T-helper 1 cell treated with Interleukin-12 subunit alpha and Interleukin-12 subunit beta and Interleukin-4 antibody, amounts not matched to agents 30 μg/mL and 1 μg/mL, for 36 hours (primary cell): ENCODE measurements around the gene TMEM80.

ENCODE experiments used
- H3K27ac Mint-ChIP-seq: one replicate; pipeline ENCODE4 v1.8.0; 2021; ENCODE audit warnings: mild to moderate bottlenecking, mixed read lengths
- H3K27me3 Mint-ChIP-seq: one replicate; pipeline ENCODE4 v1.8.0; 2021; ENCODE audit warnings: low read depth, mixed read lengths
- H3K36me3 Mint-ChIP-seq: one replicate; pipeline ENCODE4 v1.8.0; 2021; ENCODE audit warnings: low read depth, mixed read lengths
- H3K4me1 Mint-ChIP-seq: one replicate; pipeline ENCODE4 v1.8.0; 2021; ENCODE audit warnings: low read depth, mixed read lengths
- H3K4me3 Mint-ChIP-seq: one replicate; pipeline ENCODE4 v1.8.0; 2021; ENCODE audit warnings: mild to moderate bottlenecking, moderate library complexity, mixed read lengths
- H3K9me3 Mint-ChIP-seq: one replicate; pipeline ENCODE4 v1.8.0; 2021; ENCODE audit warnings: mixed read lengths

TMEM80 gene

DNA sequence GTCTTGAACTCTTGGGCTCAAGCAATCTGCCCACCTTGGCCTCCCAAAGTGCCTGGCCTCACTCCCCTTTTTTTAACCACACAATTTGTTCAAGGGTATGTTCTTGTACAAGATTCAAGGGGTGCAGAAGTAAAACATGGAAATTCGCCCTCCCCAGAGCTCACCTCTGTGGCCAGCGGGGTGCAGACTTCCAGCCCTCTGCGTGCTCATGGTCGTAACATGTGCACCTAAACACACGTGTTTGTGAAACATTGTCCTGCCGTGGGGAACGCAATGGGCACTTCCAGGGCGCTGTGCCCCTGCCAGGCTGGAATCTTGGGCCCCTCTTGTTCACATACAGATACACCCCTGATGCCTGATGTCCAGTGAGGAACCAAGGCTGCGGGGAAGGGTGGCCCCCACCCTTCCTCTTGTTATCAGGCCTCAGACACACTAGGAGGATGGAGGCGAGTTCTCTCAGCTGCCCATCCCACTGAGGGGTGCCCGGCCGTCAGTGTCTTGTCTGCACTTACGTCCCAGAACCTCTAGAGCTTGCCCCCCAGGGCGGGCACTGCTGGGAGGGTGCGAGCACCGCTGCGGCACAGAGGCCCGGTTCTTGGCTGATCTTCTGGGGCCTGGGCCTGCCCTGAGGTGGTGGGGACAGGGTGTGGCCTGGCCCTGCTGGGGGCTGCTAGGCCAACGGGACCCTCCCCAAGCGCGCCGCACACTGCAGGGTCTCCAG is 6.3 kb downstream of the TMEM80 start:
- no peak overlapping the region for H3K27ac Mint-ChIP-seq
- H3K9me3 Mint-ChIP-seq = no peaks in the 10 kb centered on the region
- peaks cover 7% of the 10 kb centered on the region for H3K4me1 Mint-ChIP-seq
- peaks cover 3% of the 10 kb centered on the region for H3K27me3 Mint-ChIP-seq
- H3K4me3 Mint-ChIP-seq = no peak overlapping the region
- H3K36me3 Mint-ChIP-seq = peaks cover 7% of the 10 kb centered on the region

DNA sequence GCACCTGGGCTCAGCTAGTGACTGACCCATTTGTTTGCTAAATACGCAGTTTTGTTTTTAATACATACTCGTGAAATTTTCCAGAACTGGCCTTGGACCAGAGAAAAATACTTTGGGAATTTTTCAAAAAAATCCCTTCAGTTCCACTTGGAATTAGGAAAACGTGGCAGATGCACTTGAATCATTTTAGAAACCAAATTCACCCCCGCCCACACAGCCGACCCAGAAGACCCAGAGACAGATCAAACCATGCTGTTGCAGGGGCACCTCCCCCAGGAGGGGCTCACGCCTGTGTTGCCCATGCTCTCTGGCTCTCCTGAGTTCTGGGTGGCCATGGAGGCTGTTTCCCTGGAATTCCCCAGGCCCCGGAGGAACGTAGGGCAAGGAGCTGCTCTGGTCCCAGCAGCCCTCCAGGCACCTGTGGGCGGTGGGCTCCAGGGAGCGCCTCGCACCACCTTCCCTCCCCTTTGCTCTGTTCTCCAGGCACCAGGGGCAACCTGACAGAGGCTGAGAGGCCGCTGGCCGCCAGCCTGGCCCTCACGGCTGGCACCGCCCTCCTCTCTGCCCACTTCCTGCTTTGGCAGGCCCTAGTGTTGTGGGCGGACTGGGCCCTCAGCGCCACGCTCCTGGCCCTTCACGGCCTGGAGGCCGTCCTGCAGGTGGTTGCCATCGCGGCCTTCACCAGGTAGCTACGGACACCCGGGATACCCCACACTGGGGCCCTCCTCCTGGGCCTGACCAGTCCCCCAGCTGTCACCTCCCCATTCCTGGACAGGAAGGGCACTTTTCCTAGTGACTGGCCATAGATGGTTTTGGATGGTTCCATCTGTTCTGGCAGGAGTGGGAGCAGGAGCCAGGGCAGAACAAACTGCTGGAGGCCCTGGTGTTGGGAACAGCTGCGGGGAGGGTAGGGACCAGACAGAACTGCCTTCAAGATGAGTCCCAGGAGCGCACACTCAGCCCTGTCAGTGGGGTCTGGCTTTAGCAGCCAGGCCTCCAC is 7.1 kb downstream of the TMEM80 start:
- Mint-ChIP-seq H3K36me3 (peaks cover 7% of the 10 kb centered on the region), H3K9me3 (no peaks in the 10 kb centered on the region), H3K4me1 (peaks cover 5% of the 10 kb centered on the region), H3K4me3 (no peak overlapping the region), H3K27ac (no peak overlapping the region), H3K27me3 (peaks cover 11% of the 10 kb centered on the region)

DNA sequence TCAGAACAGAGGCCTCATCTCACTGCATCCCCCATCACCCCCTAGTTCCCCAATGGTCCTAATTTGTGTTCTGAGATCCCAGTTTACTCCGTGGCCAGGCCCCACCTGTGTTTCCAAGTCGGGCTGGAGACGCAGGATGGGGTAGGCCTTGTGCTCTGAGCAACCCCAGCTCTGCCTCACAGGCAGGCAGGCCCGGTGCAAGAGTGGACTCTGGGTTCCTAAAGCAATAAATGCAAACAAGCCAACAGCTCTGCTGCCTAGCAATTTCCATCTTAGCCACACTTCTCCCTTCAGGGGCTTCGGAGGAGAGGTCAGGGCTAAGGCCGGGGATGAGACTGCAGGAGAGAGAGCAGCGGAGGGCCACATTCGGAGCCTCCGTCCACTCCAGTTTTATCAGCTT is 7.9 kb downstream of the TMEM80 start:
- Mint-ChIP-seq H3K4me3 (no peak overlapping the region), H3K9me3 (no peaks in the 10 kb centered on the region), H3K4me1 (no peaks in the 10 kb centered on the region), H3K36me3 (peaks cover 5% of the 10 kb centered on the region), H3K27me3 (peaks cover 13% of the 10 kb centered on the region), H3K27ac (no peak overlapping the region)

DNA sequence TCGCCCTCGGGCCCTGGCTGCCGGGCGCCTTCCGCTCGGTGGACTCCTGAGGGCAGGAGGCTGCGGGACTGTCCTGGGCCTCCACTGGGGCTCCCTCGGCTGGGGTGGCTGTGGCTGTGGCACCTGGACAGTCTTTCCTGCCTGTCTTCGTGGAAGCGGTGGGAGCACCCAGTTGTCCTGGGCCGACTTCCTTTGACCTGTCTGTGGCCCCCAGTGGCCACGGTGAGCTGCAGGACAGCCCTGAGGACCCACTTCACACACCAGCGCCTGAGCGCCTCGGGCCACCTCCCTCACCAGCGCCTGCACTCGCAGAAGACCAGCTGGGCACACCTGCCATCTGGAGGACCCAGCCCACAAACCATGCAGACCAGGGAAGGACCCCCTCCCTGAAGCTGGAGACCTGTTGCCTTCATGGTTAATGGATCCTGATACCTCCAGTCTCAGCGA is 8.6 kb downstream of the TMEM80 start:
- no peak overlapping the region for H3K27ac Mint-ChIP-seq
- peaks cover 5% of the 10 kb centered on the region for H3K36me3 Mint-ChIP-seq
- no peak overlapping the region for H3K4me3 Mint-ChIP-seq
- H3K9me3 Mint-ChIP-seq = no peaks in the 10 kb centered on the region
- H3K27me3 Mint-ChIP-seq = peaks cover 13% of the 10 kb centered on the region
- no peaks in the 10 kb centered on the region for H3K4me1 Mint-ChIP-seq

DNA sequence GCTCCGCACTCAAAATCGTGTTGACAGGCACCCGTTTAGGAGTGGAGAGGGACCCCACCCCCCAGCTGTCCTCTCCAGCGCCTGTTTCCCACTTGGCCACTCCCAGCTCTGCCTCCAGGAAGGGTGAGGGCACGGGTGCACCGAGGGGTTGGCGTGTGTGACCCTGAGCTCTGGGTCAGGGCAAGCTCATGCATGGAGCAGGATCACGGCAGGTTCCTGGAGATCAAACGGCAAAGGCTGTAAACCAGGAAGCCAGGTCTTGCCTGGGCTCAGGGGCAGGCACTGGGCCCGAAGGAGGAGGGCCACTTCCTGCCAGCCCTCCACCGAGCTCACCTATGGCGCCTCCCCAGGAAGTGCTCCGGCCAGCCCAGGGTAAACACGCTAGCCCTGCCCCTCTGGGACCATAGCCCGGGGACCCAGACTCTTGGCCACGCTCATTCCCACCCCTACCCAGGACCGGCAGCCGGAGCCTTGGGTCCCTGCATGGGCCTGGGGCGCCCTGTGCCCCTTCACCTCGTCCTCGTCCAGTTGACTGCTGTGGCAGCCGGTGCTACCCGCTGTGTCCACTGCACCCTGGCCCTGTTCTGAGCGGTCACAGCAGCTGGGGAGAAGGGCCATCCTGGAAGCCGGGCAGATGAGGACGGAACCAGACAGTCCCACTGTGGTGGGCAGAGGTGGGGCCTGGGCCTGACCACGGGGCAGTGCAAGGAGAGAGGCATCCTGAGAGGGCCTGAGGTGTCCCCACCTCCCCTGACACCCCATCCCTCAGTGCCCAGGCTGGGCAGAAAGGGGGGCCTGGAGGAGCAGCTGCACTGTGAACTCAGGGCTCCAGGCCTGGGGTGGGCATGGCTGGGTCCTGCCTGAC is 9.4 kb downstream of the TMEM80 start:
- Mint-ChIP-seq H3K9me3 (no peaks in the 10 kb centered on the region), H3K4me1 (no peaks in the 10 kb centered on the region), H3K4me3 (no peak overlapping the region), H3K27ac (no peak overlapping the region), H3K36me3 (peaks cover 5% of the 10 kb centered on the region), H3K27me3 (peaks cover 13% of the 10 kb centered on the region)

DNA sequence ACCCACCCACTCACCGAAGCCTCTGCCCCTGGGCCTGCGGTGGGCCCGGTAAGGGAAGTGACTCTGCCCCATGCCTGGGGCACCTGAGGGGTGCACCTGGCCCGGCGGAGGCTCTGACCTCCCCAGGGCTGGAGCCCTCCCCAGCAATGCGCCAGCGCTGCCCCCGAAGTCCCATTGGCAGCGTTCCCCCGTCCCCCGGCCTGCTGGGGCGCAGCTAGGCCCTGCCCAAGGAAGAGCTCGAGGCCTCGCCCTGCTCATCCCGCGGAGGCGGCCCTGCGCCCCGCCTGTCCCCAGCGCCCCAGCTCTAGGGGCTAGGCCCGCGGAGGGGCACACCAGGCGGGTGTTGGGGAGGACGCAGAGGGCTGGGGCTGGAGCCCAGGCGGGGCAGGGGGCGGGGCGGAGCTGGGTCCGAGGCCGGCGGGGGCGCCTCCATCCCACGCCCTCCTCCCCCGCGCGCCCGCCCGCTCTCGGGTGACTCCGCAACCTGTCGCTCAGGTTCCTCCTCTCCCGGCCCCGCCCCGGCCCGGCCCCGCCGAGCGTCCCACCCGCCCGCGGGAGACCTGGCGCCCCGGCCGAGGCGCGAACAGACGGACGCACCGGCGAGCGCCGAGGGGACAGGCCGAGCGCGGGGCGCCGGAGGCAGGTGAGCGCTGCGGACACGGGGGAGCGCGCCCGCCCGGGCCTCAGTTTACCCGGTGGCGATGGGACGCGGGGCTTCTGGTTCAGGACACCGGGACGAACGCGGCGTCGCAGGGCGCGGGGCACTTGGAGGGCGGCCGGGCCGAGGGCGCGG is 10.2 kb downstream of the TMEM80 start, which contains the start of gene EPS8L2:
TSS of gene EPS8L2 (plus strand) at position 586 of the 793 bp plus-strand sequence. CDS start 3,177 bp downstream, outside the sequence.
- Mint-ChIP-seq H3K4me3 (no peak within 1 kb of the TSS), H3K9me3 (no peaks in the 10 kb centered on the region), H3K36me3 (no peaks in the 10 kb centered on the region), H3K4me1 (peaks cover under 1% of the 10 kb centered on the region), H3K27me3 (peaks cover 17% of the 10 kb centered on the region), H3K27ac (no peak within 1 kb of the TSS)

DNA sequence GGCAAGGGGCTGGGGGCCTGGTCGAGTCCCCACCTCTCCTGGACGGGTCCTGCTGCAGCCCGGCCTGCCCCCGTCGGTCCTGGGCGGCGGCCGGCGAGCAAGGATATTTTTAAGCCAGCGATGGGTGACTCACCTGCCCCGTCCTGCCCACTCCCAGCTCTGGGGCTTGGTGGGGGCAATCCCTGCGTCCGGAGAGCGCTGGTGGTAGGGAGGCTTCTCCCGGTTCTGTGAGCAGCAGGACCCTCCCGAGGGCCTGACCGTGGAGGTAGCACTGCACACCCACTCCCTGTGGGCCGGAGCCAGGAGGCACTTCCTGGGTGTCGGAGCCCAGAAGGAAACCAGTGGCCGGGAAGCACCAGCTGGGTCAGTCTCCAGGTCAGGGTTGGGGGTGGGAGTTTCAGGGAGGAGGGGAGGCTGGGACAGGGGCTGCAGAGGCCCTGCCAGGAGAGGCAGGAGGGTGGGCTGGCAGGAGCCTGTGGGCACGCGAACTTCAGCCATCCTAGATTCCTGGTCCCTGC is 10.9 kb downstream of the TMEM80 start:
- H3K36me3 Mint-ChIP-seq = no peaks in the 10 kb centered on the region
- H3K27me3 Mint-ChIP-seq = peaks cover 17% of the 10 kb centered on the region
- H3K27ac Mint-ChIP-seq = no peak overlapping the region
- H3K9me3 Mint-ChIP-seq = no peaks in the 10 kb centered on the region
- no peak overlapping the region for H3K4me3 Mint-ChIP-seq
- H3K4me1 Mint-ChIP-seq = peaks cover 2% of the 10 kb centered on the region

DNA sequence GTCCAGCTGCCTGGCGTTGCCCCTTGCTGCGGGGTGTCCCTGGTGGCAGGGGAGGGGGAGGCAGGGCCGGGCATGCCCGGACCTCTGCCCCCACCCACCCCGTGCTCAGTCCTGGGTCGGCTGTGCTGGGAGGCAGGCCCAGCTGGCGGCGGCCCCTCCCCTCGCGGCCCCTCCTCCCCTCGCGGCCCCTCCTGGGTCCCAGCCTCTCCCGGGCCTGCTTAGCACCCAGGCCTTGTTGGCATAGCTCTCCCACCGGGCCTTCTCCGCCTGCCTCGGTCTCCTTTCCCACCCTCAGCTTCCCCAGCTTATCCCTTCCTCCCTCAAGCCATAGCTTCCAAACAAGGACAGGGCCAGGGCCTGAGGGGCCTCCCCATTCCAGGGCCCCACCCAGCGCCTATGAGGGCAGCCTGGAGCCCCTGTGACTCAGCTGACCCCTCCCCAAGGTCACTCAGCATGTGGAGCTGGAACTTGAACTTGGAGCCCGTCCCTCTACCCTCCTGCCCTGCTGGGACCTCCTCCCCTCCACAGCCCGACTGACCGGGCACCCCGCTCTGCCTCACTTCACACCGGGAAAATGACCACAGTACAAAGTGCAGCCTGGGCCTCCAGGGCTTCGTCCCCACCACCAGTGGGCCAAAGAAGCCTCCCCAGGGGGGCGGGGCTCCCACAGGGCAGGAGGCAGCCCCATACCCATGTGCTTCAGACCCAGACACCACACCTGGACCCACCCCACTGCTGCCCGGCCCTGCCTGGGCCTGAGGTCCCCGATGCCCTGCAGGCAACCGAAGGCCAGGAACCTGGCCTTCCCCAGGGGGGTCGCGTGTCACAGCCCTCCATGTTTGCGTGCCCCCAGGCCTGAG is 11.6 kb downstream of the TMEM80 start:
- Mint-ChIP-seq H3K36me3 (no peaks in the 10 kb centered on the region), H3K4me1 (peaks cover 2% of the 10 kb centered on the region), H3K27me3 (peaks cover 17% of the 10 kb centered on the region), H3K4me3 (no peak overlapping the region), H3K9me3 (no peaks in the 10 kb centered on the region), H3K27ac (no peak overlapping the region)

DNA sequence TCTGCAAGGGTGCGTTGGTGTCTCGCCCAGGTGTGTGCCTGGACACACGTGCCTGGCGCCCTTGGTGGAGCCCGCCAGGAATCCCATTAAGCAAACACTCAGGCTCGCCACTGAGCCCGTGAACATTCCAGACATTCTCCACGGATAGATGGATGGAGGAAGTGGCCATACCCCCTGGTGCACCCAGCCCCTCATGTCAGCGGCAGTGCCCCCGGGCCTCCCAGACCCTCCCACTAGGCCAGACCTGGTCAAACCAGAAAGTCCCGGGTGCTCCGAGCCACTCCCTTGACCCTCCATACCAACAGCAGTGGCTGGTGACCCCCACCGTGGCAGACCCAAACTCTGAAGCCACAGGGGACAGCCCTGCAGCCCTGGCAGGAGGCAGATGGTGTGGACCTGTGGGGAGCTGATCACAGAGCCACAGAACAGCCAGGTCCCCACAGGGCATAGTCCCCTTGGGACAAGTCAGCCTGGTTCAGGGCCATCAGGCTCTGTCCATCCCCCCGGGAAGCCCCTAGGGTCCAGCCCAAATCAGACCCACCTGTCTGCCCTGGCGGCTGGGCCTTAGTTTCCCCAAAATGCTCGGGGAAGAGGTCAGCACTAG is 12.3 kb downstream of the TMEM80 start:
- H3K4me1 Mint-ChIP-seq = peaks cover 2% of the 10 kb centered on the region

DNA sequence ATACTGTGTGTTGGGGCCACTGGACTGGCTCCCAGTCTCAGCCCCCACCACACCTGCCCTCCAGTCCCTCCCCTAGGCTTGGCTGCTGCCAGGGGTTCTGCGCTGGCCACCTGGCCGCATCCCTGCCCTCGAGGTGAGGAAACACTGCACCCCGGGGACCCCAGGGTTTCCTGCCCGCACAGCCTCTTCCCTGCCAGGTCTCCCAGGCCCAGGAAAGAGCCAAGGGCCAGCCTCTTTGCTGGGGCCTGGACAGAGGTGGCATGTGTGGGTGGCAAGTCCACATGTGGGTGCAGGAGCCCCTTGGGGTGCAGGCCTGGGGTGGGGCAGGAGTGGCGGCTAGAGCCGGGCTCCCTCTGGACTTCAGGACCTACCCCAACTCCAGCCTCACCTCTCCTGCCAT is 12.9 kb downstream of the TMEM80 start:
- Mint-ChIP-seq H3K36me3 (no peaks in the 10 kb centered on the region), H3K4me1 (peaks cover 2% of the 10 kb centered on the region), H3K27ac (no peak overlapping the region), H3K9me3 (no peaks in the 10 kb centered on the region), H3K4me3 (no peak overlapping the region), H3K27me3 (peaks cover 17% of the 10 kb centered on the region)

More for the DNA sequence above, 12.3 kb downstream of the TMEM80 start:
- peaks cover 17% of the 10 kb centered on the region for H3K27me3 Mint-ChIP-seq
- no peak overlapping the region for H3K27ac Mint-ChIP-seq
- no peaks in the 10 kb centered on the region for H3K36me3 Mint-ChIP-seq
- H3K4me3 Mint-ChIP-seq = no peak overlapping the region
- no peaks in the 10 kb centered on the region for H3K9me3 Mint-ChIP-seq

DNA sequence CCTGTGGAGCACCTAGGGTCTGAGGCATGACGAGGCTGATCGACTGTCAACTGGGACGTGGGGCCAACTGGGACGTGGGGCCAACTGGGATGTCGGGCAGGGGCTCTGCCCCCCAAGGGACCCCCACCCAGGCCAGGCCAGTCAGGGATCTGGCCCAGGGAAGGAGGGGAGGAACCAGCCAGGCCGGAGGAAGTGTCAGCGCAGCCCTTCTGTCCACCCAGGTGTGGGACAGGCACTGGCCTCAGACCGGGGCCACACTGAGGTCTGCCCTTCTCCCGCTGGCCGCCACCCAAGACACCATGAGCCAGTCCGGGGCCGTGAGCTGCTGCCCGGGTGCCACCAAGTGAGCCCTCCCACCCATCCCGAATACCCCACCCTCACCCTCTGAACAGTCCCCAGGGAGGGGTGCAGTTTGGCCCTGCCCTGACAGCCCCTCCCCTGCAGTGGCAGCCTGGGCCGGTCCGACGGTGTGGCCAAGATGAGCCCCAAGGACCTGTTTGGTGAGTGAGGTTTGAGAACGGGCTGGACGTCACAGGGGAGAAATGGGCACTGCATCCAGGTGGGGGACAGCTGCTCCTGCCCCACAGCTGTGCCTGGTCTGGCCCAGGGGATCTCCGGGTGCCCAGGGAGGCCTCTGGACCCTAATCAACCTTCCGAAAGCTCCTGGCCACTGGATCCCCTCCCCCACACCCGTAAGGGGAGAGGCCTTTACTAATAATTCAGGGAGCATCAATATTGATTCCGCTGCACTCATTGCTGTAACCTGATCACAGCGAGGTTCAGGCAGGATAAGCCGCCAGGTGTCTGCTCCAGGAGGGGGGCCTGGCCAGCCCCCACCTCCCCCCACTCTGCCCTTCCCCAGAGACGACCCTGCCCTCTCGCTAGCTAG is 13.7 kb downstream of the TMEM80 start:
- Mint-ChIP-seq H3K27ac (no peak overlapping the region), H3K36me3 (no peaks in the 10 kb centered on the region), H3K27me3 (peaks cover 17% of the 10 kb centered on the region), H3K4me3 (no peak overlapping the region), H3K4me1 (peaks cover 2% of the 10 kb centered on the region), H3K9me3 (no peaks in the 10 kb centered on the region)

DNA sequence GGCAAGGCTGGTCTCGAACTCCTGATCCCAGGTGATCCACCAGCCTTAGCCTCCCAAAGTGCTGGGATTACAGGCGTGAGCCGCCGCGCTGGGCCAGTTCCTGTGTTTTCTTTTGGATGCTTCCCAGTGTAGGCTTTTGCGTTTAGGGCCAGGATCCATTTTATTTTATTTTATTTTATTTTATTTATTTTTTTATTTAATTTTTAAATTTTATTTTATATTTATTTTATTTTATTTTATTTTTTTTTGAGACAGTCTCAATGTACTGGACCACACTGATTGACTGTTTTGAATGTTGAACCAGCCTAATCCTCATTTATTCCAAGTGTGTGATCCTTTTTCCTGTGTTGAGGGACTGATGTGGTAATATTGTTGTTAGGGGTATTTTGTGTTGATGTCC is 18.8 kb downstream of the TMEM80 start:
- H3K36me3 Mint-ChIP-seq = no peaks in the 10 kb centered on the region
- H3K9me3 Mint-ChIP-seq = peaks cover 4% of the 10 kb centered on the region
- peaks cover 14% of the 10 kb centered on the region for H3K27me3 Mint-ChIP-seq
- no peak overlapping the region for H3K27ac Mint-ChIP-seq
- peaks cover 3% of the 10 kb centered on the region for H3K4me1 Mint-ChIP-seq
- no peak overlapping the region for H3K4me3 Mint-ChIP-seq
